NT2/D1 (cell line): ENCODE results near the gene GRID2.

Experiments
- DNase-seq: peaks from one replicate; pipeline ENCODE4 v3.0.0-alpha.2; 2011; ENCODE audit warnings: low read depth, low spot score
- H3K27me3 ChIP-seq: 2 replicates; pipeline ENCODE4 v1.6.0; 2011; ENCODE audit warnings: mild to moderate bottlenecking; ENCODE audit not compliant: insufficient read length, insufficient read depth
- H3K36me3 ChIP-seq: 2 replicates; pipeline ENCODE4 v1.6.1; 2011; ENCODE audit warnings: mild to moderate bottlenecking, low read length, mixed read lengths; ENCODE audit not compliant: insufficient read depth, insufficient read length
- H3K4me1 ChIP-seq: 2 replicates; pipeline ENCODE4 v1.5.1; 2011; ENCODE audit not compliant: insufficient read depth, insufficient read length
- H3K4me3 ChIP-seq: 2 replicates; pipeline ENCODE4 v1.5.1; 2011; ENCODE audit warnings: low read depth; ENCODE audit not compliant: insufficient read length
- H3K9ac ChIP-seq: 2 replicates; pipeline ENCODE4 v1.6.0; 2011; ENCODE audit warnings: low read depth; ENCODE audit not compliant: insufficient read length
- H3K9me3 ChIP-seq: 2 replicates; pipeline ENCODE4 v1.5.1; 2011; ENCODE audit warnings: mild to moderate bottlenecking, low read length; ENCODE audit not compliant: insufficient read depth
- SUZ12 ChIP-seq: IDR thresholded peaks from 2 replicates; pipeline ENCODE4 v1.6.1; 2011; ENCODE audit not compliant: insufficient read length, insufficient read depth; ENCODE audit errors: extremely low read depth
- YY1 ChIP-seq: IDR thresholded peaks from 2 replicates; pipeline ENCODE4 v1.6.1; 2011; ENCODE audit not compliant: insufficient read length, insufficient read depth
- ZNF274 ChIP-seq: IDR thresholded peaks from 2 replicates; pipeline ENCODE4 v1.6.1; 2011; ENCODE audit warnings: mild to moderate bottlenecking, low read depth, low read length

Gene GRID2

DNA sequence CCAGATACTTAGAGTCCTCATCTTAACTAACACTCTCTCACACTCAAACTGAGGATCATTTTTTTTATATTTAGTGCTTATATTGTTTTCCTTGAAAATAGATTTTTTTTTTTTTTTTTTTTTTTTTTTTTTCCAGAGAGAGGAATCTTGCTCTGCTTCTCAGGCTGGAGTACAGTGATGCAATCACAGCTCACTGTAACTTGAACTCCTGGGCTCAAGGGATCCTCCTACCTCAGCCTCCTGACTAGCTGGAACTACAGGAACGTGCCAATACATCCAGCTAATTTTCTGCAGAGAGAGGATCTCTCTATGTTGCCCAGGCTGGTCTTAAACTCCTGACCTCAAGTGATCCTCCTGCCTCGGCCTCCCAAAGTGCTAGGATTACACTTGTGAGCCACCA, 874.5 kb downstream of the GRID2 start:
- TF ChIP-seq SUZ12 (no peak), ZNF274 (no peak), YY1 (no peak)

DNA sequence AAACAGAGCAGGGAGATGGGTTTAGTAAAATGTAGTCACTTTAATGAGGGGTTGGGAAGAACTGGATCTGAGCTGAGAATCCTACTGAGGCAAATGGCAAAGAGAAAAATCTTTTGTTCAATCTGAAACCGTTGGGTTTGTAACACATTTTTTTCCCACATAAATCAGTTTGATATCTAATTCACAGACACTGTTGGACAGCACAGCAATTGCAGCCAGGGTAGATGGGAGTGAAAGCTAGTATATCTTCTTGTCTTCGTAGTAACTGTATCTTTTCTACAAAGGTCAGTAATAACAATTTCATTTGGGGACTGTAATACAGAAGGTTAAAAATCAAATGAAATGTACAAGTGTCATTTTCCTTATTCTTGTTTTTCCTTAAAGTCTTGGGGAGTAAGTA, 875.3 kb downstream of the GRID2 start:
- DNase-seq: no peak
- no peak overlapping the region for H3K9ac ChIP-seq
- no peak for TF ChIP-seq ZNF274
- no peak for TF ChIP-seq YY1
- TF ChIP-seq SUZ12: no peak
- H3K9me3 ChIP-seq: no peaks in the 10 kb centered on the region
- H3K4me3 ChIP-seq: no peak overlapping the region
- H3K36me3 ChIP-seq: no peaks in the 10 kb centered on the region
- no peaks in the 10 kb centered on the region for H3K27me3 ChIP-seq
- H3K4me1 ChIP-seq: no peaks in the 10 kb centered on the region

More for the DNA sequence above, 874.5 kb downstream of the GRID2 start:
- Histone ChIP-seq H3K36me3 (no peaks in the 10 kb centered on the region), H3K27me3 (no peaks in the 10 kb centered on the region), H3K4me3 (no peak overlapping the region), H3K9ac (no peak overlapping the region), H3K4me1 (no peaks in the 10 kb centered on the region), H3K9me3 (no peaks in the 10 kb centered on the region)
- no peak for DNase-seq

DNA sequence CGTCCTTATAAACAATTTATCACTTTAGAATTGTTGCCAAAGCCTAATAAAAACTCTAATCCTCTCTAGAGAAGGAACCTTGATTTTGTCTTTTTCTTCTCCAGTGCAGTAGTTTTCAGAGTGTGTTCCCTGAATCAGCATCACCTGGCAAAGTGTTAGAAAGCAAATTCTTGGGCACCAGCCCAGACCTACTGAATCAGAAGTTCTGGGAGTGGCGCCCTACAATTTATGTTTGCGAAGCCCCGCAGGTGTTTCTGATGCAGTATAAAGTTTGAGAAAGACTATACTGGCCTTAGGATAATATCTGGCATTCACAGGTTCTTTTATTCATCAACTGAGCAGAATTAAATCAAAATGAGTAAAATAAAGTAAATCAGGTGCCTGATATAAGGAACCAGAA, 879.0 kb downstream of the GRID2 start:
- Histone ChIP-seq H3K9ac (no peak overlapping the region), H3K9me3 (no peaks in the 10 kb centered on the region), H3K36me3 (no peaks in the 10 kb centered on the region), H3K4me3 (no peak overlapping the region), H3K27me3 (no peaks in the 10 kb centered on the region), H3K4me1 (no peaks in the 10 kb centered on the region)
- TF ChIP-seq SUZ12: no peak
- TF ChIP-seq YY1: no peak
- TF ChIP-seq ZNF274: no peak
- no peak for DNase-seq

DNA sequence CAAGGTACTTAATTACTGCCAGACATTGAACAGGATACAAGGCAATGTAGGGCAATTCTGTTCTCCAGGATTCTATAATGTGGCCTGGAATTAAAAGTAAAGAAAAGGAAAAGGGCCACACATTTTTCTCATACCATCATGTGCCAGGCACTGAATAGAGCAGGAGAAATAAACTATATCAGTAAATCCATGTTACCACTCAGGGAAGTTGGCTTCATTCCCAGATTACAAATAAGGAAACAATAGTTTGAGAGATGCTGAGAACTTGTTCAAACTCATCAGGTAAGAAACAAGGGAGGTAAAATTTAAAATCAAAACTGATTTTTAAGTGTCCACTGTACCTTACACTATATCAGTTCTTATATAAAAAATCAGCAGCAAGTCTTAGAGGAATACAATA, 879.8 kb downstream of the GRID2 start:
- TF ChIP-seq YY1 (no peak), SUZ12 (no peak), ZNF274 (no peak)
- H3K4me1 ChIP-seq: no peaks in the 10 kb centered on the region
- no peak overlapping the region for H3K4me3 ChIP-seq
- H3K9me3 ChIP-seq: no peaks in the 10 kb centered on the region
- no peaks in the 10 kb centered on the region for H3K27me3 ChIP-seq
- no peak for DNase-seq
- H3K9ac ChIP-seq: no peak overlapping the region
- H3K36me3 ChIP-seq: no peaks in the 10 kb centered on the region

DNA sequence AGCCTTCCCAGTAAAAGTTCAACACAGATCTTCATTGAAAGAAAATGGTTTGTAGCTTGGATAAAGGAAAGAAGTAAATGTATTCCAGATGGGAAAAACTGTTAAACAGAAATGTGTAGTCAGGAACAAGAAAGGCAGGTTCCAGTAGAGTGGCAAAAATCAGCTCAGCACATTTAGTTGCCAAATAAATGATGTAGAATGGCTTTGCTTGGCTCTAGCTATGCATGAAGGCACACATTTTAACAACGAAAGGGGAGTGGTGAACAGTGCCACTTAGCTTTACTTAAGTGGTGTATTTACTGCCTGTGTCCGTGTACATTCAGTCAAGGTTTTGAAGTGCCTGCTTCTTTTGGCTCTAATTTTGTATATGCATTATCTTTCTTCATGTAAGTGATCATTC, 880.3 kb downstream of the GRID2 start:
- H3K36me3 ChIP-seq: no peaks in the 10 kb centered on the region
- H3K4me1 ChIP-seq: no peaks in the 10 kb centered on the region
- no peaks in the 10 kb centered on the region for H3K27me3 ChIP-seq
- H3K4me3 ChIP-seq: no peak overlapping the region
- no peak overlapping the region for H3K9ac ChIP-seq
- DNase-seq: no peak
- TF ChIP-seq SUZ12 (no peak), ZNF274 (no peak), YY1 (no peak)
- H3K9me3 ChIP-seq: no peaks in the 10 kb centered on the region

DNA sequence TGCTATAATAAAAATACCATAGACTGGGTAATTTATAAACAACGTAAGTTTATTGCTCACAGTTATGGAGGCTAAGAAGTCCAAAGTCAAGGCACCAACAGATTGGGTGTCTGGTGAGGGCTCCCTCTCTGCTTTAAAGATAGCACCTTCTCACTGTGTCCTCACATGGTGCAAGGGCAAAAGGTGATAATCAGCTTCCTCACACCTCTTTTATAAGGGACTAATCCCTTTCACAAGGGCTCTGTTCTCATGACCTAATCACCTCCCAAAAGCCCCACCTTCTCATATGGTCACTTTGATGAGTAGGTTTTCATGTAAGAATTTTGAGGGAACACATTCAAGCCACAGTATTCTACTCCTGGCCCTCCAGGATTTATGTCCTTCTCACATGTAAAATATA, 883.1 kb downstream of the GRID2 start:
- Histone ChIP-seq H3K9ac (no peak overlapping the region), H3K9me3 (no peaks in the 10 kb centered on the region), H3K27me3 (no peaks in the 10 kb centered on the region), H3K4me3 (no peak overlapping the region), H3K4me1 (no peaks in the 10 kb centered on the region), H3K36me3 (no peaks in the 10 kb centered on the region)
- DNase-seq: no peak
- no peak for TF ChIP-seq ZNF274
- no peak for TF ChIP-seq YY1
- no peak for TF ChIP-seq SUZ12

DNA sequence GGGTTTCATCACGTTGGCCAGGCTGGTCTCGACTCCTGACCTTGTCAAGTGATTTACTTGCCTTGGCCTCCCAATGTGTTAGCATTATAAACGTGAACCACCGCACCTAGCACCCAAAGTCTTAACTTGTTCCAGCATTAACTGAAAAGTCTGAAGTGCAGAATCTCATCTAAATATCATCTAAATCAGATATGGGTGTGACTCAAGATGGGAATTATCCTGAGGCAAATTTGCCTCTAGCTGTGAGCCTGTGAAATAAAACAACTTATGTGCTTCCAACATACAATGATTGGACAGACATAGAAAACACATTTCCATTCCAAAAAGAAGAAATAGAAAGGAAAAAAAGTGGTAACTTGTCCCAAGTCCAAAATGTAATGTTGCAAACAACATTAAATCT, 883.7 kb downstream of the GRID2 start:
- TF ChIP-seq ZNF274: no peak
- Histone ChIP-seq H3K4me3 (no peak overlapping the region), H3K27me3 (no peaks in the 10 kb centered on the region), H3K9ac (no peak overlapping the region), H3K9me3 (no peaks in the 10 kb centered on the region), H3K36me3 (no peaks in the 10 kb centered on the region), H3K4me1 (no peaks in the 10 kb centered on the region)
- no peak for DNase-seq

DNA sequence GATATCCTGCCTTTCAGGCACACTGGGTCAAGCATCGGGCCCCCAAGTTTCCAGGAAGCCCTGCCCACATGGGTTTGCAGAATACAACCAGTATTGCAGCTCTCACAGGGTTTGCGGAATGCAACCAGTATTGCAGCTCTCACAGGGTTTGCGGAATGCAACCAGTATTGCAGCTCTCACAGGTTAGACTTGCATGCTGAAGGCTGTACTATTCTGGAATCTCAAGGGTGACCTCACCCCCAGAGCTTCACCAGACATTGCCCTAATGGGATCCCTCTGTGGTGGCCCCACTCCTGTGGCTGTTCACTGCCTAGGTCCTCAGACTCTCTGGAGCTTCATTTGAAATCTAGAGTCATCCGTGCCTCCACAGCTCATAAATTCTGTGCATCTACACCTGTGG, 884.1 kb downstream of the GRID2 start:
- TF ChIP-seq ZNF274 (no peak), SUZ12 (no peak), YY1 (no peak)
- Histone ChIP-seq H3K9me3 (no peaks in the 10 kb centered on the region), H3K4me3 (no peak overlapping the region), H3K4me1 (no peaks in the 10 kb centered on the region), H3K36me3 (no peaks in the 10 kb centered on the region), H3K9ac (no peak overlapping the region), H3K27me3 (no peaks in the 10 kb centered on the region)
- no peak for DNase-seq
